Measurements from ENCODE around the gene CEP83.

DNA sequence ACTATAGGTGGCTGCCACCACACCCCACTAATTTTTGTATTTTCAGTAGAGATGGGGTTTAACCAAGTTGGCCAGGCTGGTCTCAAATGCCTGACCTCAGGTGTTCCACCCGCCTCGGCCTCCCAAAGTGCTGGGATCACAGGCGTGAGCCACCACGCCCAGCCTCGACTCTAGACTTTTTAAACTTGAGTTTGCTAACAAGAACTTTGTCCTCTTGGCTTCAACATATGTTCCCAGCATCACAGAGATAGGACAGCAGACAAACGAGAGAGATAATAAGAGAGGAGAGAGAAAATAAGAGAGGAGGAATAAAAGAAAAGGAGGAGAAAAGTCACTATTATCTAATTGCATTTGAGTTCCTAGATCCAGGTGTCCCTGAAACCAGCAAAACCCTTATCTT, 119.1 kb downstream of the CEP83 start:
- TF ChIP-seq POLR2AphosphoS5 (IDR thresholded peaks at IDR 0.05) (no peak), POLR2A (IDR thresholded peaks at IDR 0.05) (no peak)
- TF ChIP-seq, protein P1, sequence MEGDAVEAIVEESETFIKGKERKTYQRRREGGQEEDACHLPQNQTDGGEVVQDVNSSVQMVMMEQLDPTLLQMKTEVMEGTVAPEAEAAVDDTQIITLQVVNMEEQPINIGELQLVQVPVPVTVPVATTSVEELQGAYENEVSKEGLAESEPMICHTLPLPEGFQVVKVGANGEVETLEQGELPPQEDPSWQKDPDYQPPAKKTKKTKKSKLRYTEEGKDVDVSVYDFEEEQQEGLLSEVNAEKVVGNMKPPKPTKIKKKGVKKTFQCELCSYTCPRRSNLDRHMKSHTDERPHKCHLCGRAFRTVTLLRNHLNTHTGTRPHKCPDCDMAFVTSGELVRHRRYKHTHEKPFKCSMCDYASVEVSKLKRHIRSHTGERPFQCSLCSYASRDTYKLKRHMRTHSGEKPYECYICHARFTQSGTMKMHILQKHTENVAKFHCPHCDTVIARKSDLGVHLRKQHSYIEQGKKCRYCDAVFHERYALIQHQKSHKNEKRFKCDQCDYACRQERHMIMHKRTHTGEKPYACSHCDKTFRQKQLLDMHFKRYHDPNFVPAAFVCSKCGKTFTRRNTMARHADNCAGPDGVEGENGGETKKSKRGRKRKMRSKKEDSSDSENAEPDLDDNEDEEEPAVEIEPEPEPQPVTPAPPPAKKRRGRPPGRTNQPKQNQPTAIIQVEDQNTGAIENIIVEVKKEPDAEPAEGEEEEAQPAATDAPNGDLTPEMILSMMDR (IDR thresholded peaks at IDR 0.05): no peak

All from prostate gland (tissue), 2 donors.